ENCODE data around the gene IQSEC1. TPM values are rescaled to one million over a fixed set of nuclear protein-coding genes. Genes with fewer than 3 reads are reported as not detected.

Gene IQSEC1
- total and polyA plus RNA-seq, 2 donors (not counting 3 experiments of a cell fraction or from before 2014, with no cell fraction given) = 5.2 to 18.0 TPM

- dilution Hi-C loops (cut with MboI; ENCODE audit: extremely low pct_ligation_motif_present, low sequenced_read_pairs) = no loop called here
- CTCF ChIA-PET = no interaction called here
Observed at GRCh38 chr3:13065727-13066126, 7.5 kb downstream of the IQSEC1 start.

More at GRCh38 chr3:13065727-13066126, 7.5 kb downstream of the IQSEC1 start:
- no TSS peak for BruUV-seq (replicated peaks)
- H3K27ac ChIP-seq (ENCODE audit: insufficient read depth, low read depth, low read length) = no peak overlapping the region
- H3K36me3 ChIP-seq (ENCODE audit: control insufficient read depth in 2 of 2, extremely low read depth in 1 of 2, insufficient read depth in 2 of 2, low read length in 2 of 2) = no peaks in the 10 kb centered on the region
- POLR2A ChIA-PET = no interaction called here
- H4K20me1 ChIP-seq (replicated peaks; ENCODE audit: control insufficient read depth, extremely low read depth, insufficient read depth, low read length) = no peaks in the 10 kb centered on the region
- intact Hi-C loops (cut with micrococcal nuclease) = no loop called here
- no peaks in the 10 kb centered on the region for H3K79me2 ChIP-seq (ENCODE audit: control insufficient read depth, insufficient read depth, low read length)
- H3K9me3 ChIP-seq (replicated peaks; ENCODE audit: control insufficient read depth, insufficient read depth, low read length) = no peaks in the 10 kb centered on the region
- FAIRE-seq = no peak
- H3K4me1 ChIP-seq (ENCODE audit: control insufficient read depth, extremely low read depth, insufficient read depth, low read length) = no peaks in the 10 kb centered on the region
- DNase-seq (ENCODE audit: low read depth, low spot score) = no peak
- H2AFZ ChIP-seq (ENCODE audit: low read depth, low read length) = no peak overlapping the region
- no peak overlapping the region for H3K9ac ChIP-seq (replicated peaks; ENCODE audit: extremely low read depth, insufficient read depth, low read length)
- H3K9me1 ChIP-seq (replicated peaks; ENCODE audit: control insufficient read depth, extremely low read depth, insufficient read depth, low read length) = no peaks in the 10 kb centered on the region
- no peak overlapping the region for H3K4me2 ChIP-seq (ENCODE audit: insufficient read depth, low read length)
- no peak overlapping the region for H3K4me3 ChIP-seq (replicated peaks in 1 of 3; ENCODE audit: insufficient read depth in 1 of 3, low read depth in 1 of 3, low read length in 3 of 3)
- no peaks in the 10 kb centered on the region for H3K27me3 ChIP-seq (ENCODE audit: control insufficient read depth in 2 of 2, insufficient read depth in 2 of 2, low read length in 2 of 2)
- TF ChIP-seq CTCF (IDR thresholded peaks at IDR 0.05; ENCODE audit: extremely low read depth in 1 of 2, insufficient read depth in 1 of 2, low read depth in 1 of 2, low read length in 2 of 2) (no peak), MAX (IDR thresholded peaks at IDR 0.05; ENCODE audit: insufficient read depth, insufficient read length) (no peak), MYC (IDR thresholded peaks at IDR 0.05; ENCODE audit: low read depth, low read length) (no peak), EZH2 (IDR thresholded peaks at IDR 0.05; ENCODE audit: borderline replicate concordance, low read depth, low read length, severe bottlenecking) (no peak), POLR2AphosphoS5 (IDR thresholded peaks at IDR 0.05; ENCODE audit: insufficient read depth, low read depth, low read length) (no peak), GATA2 (IDR thresholded peaks at IDR 0.05; ENCODE audit: insufficient read depth, insufficient read length, low read depth, low read length) (no peak), JUN (IDR thresholded peaks at IDR 0.05; ENCODE audit: borderline replicate concordance, insufficient read depth, insufficient read length, low read depth) (no peak)
